HepG2 (cell line): ENCODE measurements around the gene DENND4B. TPM values are rescaled to one million over a fixed set of nuclear protein-coding genes. Genes with fewer than 3 reads are reported as not detected.

Source experiments
- ARID2 ChIP-seq: sonication (generic); formaldehyde crosslinking; IDR thresholded peaks from 2 replicates; pipeline ENCODE4 v1.8.1; 2022; ENCODE audit warnings: mild to moderate bottlenecking, missing genetic modification reagents, borderline replicate concordance
- ARNT ChIP-seq: fragments of 450-650 bp; IDR thresholded peaks from 2 replicates; pipeline ENCODE4 v1.6.1; 2017
- CBX5 ChIP-seq: sonication (generic); formaldehyde crosslinking; IDR thresholded peaks from 2 replicates; pipeline ENCODE4 v1.4.0; 2020; ENCODE audit warnings: missing genetic modification reagents, borderline replicate concordance
- DMAP1 ChIP-seq: IDR thresholded peaks from 2 replicates; pipeline ENCODE4 v1.6.1; 2016
- GATAD2A ChIP-seq: IDR thresholded peaks from 2 replicates; pipeline ENCODE4 v1.6.1; 2016
- HDAC6 ChIP-seq: fragments of 200-600 bp; sonication (generic); IDR thresholded peaks from 2 replicates; pipeline ENCODE4 v1.7.0; 2017; ENCODE audit warnings: mild to moderate bottlenecking, antibody characterized with exemption, low read length, low read depth
- IKZF4 ChIP-seq: sonication (generic); formaldehyde crosslinking; IDR thresholded peaks from 2 replicates; pipeline ENCODE4 v1.5.1; 2020; ENCODE audit warnings: borderline replicate concordance, mild to moderate bottlenecking, low read depth, missing genetic modification reagents; ENCODE audit errors: not compliant biosample characterization
- KDM5A ChIP-seq: fragments of 200-600 bp; sonication (generic); IDR thresholded peaks from 2 replicates; pipeline ENCODE4 v1.7.0; 2018; ENCODE audit warnings: antibody characterized with exemption, mild to moderate bottlenecking, low read length, borderline replicate concordance
- MIXL1 ChIP-seq: IDR thresholded peaks from 2 replicates; pipeline ENCODE4 v1.6.1; 2016
- NONO ChIP-seq, 2 experiments: fragments of 450-650 bp in 1 of 2; sonication (generic) in 1 of 2; formaldehyde crosslinking in 1 of 2; IDR thresholded peaks in 1 of 2; conservative IDR thresholded peaks in 1 of 2; 2 replicates each; pipeline versions ENCODE4 v1.6.1 to v1.8.0; 2017 to 2022; ENCODE audit warnings: mild to moderate bottlenecking in 1 of 2, missing genetic modification reagents in 1 of 2, moderate library complexity in 1 of 2
- NPAS2 ChIP-seq: sonication (generic); formaldehyde crosslinking; IDR thresholded peaks from 2 replicates; pipeline ENCODE4 v1.8.0; 2022; ENCODE audit warnings: mild to moderate bottlenecking, missing genetic modification reagents, borderline replicate concordance
- SMARCE1 ChIP-seq: fragments of 450-650 bp; IDR thresholded peaks from 2 replicates; pipeline ENCODE4 v1.6.1; 2017; ENCODE audit warnings: borderline replicate concordance
- SMYD3 ChIP-seq: sonication (generic); formaldehyde crosslinking; IDR thresholded peaks from 2 replicates; pipeline ENCODE4 v1.8.1; 2023; ENCODE audit warnings: mild to moderate bottlenecking, missing genetic modification reagents
- SOX13 ChIP-seq, 3 experiments: fragments of 450-650 bp in 1 of 3; sonication (generic) in 1 of 3; formaldehyde crosslinking in 1 of 3; IDR thresholded peaks in 2 of 3; conservative IDR thresholded peaks in 1 of 3; 2 replicates each; pipeline versions ENCODE4 v1.5.0 to v1.6.1; 2016 to 2020; ENCODE audit warnings: antibody characterized with exemption in 1 of 3, mild to moderate bottlenecking in 1 of 3, missing compliant biosample characterization in 1 of 3, missing genetic modification reagents in 1 of 3, moderate library complexity in 1 of 3
- SP4 ChIP-seq: sonication (generic); formaldehyde crosslinking; IDR thresholded peaks from 2 replicates; pipeline ENCODE4 v1.8.1; 2023; ENCODE audit warnings: mild to moderate bottlenecking, missing genetic modification reagents
- ZNF235 ChIP-seq: sonication (generic); formaldehyde crosslinking; IDR thresholded peaks from 2 replicates; pipeline ENCODE4 v1.8.1; 2023; ENCODE audit warnings: mild to moderate bottlenecking, missing genetic modification reagents, borderline replicate concordance
- ZNF264 ChIP-seq: sonication (generic); formaldehyde crosslinking; IDR thresholded peaks from 2 replicates; pipeline ENCODE4 v1.4.0; 2020; ENCODE audit warnings: missing genetic modification reagents
- ZNF441 ChIP-seq: sonication (generic); formaldehyde crosslinking; IDR thresholded peaks from 2 replicates; pipeline ENCODE4 v1.7.0; 2021; ENCODE audit warnings: missing genetic modification reagents, borderline replicate concordance
- ZNF564 ChIP-seq: sonication (generic); formaldehyde crosslinking; IDR thresholded peaks from 2 replicates; pipeline ENCODE4 v1.8.1; 2023; ENCODE audit warnings: mild to moderate bottlenecking, missing genetic modification reagents
- ZNF572 ChIP-seq: sonication (generic); formaldehyde crosslinking; IDR thresholded peaks from 2 replicates; pipeline ENCODE4 v1.5.1; 2020; ENCODE audit warnings: mild to moderate bottlenecking, missing genetic modification reagents
- polyA plus RNA-seq, 8 experiments: library from polyadenylated mRNA; depleted of rRNA in 3 of 8; stranded (reverse) in 7 of 8; unstranded in 1 of 8; fragments of >200 nt; fragmentation: Illumina TruSeq in 4 of 8; extraction: Trizol in 4 of 8; gene quantifications; 2 replicates each; pipeline versions ENCODE4 v1.2.1 to v1.2.3, GENCODE V29; 2011 to 2016; ENCODE audit warnings: low read depth in 4 of 8, missing spikeins in 1 of 8, mixed read lengths in 1 of 8; ENCODE audit not compliant: insufficient read depth in 1 of 8
- total RNA-seq, 5 experiments: library from RNA; depleted of rRNA; stranded (reverse); fragments of >200 nt; fragmentation: Illumina TruSeq; extraction: Trizol; gene quantifications; 2 replicates each; pipeline ENCODE4 v1.2.3, GENCODE V29; 2016; ENCODE audit warnings: low read depth in 1 of 5
- TF ChIP-seq, protein P1 (sequence below): sonication (generic); formaldehyde crosslinking; IDR thresholded peaks from 2 replicates; pipeline ENCODE4 v1.5.0; 2020; ENCODE audit warnings: mild to moderate bottlenecking, missing genetic modification reagents
- TF ChIP-seq, protein P2 (sequence below): sonication (generic); formaldehyde crosslinking; IDR thresholded peaks from 2 replicates; pipeline ENCODE4 v1.4.0; 2020; ENCODE audit warnings: missing genetic modification reagents
- TF ChIP-seq, protein P3 (sequence below): sonication (generic); formaldehyde crosslinking; IDR thresholded peaks from 2 replicates; pipeline ENCODE4 v1.4.0; 2020; ENCODE audit warnings: mild to moderate bottlenecking, missing genetic modification reagents
- TF ChIP-seq, protein P4 (sequence below): sonication (generic); formaldehyde crosslinking; IDR thresholded peaks from 2 replicates; pipeline ENCODE4 v1.4.0; 2020; ENCODE audit warnings: missing genetic modification reagents; ENCODE audit errors: not compliant biosample characterization

Gene DENND4B
- total and polyA plus RNA-seq, 2 of the 13 experiments (the other 11 are each of a cell fraction or from before 2014, with no cell fraction given), result 15.1 to 20.3 TPM

DNA sequence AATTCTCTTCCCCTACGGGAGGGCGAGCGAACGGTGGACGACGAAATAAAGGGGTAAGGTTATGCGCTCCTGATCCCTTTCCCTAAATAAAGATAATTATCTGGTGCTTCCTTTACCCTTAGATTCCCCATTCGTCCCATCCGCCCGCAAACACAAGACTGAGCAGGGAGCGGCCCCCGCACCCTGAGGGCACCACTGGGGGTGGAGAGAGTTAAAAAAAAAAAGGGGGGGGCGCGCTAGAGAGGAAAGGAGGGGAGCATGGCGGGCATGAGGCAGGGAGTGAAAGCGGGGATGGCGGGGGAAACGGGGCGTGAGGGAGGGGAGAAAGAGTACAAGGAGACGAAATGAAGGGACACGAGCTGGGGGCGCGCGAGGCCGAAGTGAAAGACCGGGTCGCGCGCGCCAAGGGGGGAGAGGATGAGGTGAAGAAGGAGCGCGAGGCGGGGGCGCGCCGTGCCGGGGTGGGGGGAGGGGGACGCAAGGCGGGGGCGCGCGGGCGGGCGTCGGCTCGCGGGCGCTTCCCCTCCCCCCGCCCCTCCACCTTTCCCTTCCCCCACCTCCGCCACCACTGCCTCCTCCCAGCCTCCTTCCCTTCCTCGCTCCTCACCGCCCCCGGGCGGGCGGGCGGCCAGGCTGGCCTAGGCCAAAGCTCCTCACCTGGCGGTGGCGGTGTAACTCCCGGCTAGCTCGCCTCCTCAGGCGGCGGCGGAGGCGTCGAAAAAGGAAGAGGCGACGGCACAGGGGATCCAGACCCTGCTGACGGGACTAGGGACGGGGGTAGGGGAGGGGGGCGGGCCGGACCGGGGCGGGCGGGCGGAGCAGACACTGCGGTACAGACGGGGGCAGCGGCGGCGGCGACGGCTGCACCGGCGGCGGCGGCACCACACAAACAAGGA, 24.2 kb downstream of the DENND4B start (continued):
- no peak for TF ChIP-seq SMARCE1
- no peak for TF ChIP-seq HDAC6
- TF ChIP-seq, protein P1, sequence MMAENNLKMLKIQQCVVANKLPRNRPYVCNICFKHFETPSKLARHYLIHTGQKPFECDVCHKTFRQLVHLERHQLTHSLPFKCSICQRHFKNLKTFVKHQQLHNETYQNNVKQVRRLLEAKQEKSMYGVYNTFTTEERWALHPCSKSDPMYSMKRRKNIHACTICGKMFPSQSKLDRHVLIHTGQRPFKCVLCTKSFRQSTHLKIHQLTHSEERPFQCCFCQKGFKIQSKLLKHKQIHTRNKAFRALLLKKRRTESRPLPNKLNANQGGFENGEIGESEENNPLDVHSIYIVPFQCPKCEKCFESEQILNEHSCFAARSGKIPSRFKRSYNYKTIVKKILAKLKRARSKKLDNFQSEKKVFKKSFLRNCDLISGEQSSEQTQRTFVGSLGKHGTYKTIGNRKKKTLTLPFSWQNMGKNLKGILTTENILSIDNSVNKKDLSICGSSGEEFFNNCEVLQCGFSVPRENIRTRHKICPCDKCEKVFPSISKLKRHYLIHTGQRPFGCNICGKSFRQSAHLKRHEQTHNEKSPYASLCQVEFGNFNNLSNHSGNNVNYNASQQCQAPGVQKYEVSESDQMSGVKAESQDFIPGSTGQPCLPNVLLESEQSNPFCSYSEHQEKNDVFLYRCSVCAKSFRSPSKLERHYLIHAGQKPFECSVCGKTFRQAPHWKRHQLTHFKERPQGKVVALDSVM (CRISPR knock-in tag), result 0 out of 2 replicates have a peak, but pooled peaks have one; percentile 17
- TF ChIP-seq ZNF264, result no peak
- TF ChIP-seq KDM5A, result peak; percentile 71; the same call in 1 of the 2 replicates
- no peak for TF ChIP-seq ARNT
- TF ChIP-seq DMAP1 (CRISPR knock-in tag), result 0 out of 2 replicates have a peak, but pooled peaks have one; percentile 2
- no peak for TF ChIP-seq CBX5 (CRISPR knock-in tag)
- TF ChIP-seq GATAD2A (CRISPR knock-in tag), result no peak
- no peak for TF ChIP-seq ARID2
- TF ChIP-seq, protein P2, sequence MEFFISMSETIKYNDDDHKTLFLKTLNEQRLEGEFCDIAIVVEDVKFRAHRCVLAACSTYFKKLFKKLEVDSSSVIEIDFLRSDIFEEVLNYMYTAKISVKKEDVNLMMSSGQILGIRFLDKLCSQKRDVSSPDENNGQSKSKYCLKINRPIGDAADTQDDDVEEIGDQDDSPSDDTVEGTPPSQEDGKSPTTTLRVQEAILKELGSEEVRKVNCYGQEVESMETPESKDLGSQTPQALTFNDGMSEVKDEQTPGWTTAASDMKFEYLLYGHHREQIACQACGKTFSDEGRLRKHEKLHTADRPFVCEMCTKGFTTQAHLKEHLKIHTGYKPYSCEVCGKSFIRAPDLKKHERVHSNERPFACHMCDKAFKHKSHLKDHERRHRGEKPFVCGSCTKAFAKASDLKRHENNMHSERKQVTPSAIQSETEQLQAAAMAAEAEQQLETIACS (CRISPR knock-in tag), result peak; percentile 65
- TF ChIP-seq ZNF564 (CRISPR knock-in tag), result no peak
- TF ChIP-seq NPAS2 (CRISPR knock-in tag), result no peak
- TF ChIP-seq SMYD3 (CRISPR knock-in tag), result no peak
- TF ChIP-seq, protein P3, sequence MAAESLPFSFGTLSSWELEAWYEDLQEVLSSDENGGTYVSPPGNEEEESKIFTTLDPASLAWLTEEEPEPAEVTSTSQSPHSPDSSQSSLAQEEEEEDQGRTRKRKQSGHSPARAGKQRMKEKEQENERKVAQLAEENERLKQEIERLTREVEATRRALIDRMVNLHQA (CRISPR knock-in tag), result no peak
- no peak for TF ChIP-seq NONO (IDR thresholded peaks at IDR 0.05)
- TF ChIP-seq NONO (CRISPR knock-in tag; conservative IDR thresholded peaks at IDR 0.05), result 0 out of 2 replicates have a peak, but pooled peaks have one; percentile 24
- no peak for TF ChIP-seq IKZF4 (CRISPR knock-in tag)
- no peak for TF ChIP-seq SP4 (CRISPR knock-in tag)
- TF ChIP-seq ZNF572 (CRISPR knock-in tag), result no peak
- TF ChIP-seq MIXL1 (CRISPR knock-in tag), result no peak
- TF ChIP-seq ZNF235 (CRISPR knock-in tag), result no peak
- TF ChIP-seq, protein P4, sequence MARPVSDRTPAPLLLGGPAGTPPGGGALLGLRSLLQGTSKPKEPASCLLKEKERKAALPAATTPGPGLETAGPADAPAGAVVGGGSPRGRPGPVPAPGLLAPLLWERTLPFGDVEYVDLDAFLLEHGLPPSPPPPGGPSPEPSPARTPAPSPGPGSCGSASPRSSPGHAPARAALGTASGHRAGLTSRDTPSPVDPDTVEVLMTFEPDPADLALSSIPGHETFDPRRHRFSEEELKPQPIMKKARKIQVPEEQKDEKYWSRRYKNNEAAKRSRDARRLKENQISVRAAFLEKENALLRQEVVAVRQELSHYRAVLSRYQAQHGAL (CRISPR knock-in tag), result no peak
- 0 out of 2 replicates have a peak, but pooled peaks have one; percentile 6 for TF ChIP-seq ZNF441 (CRISPR knock-in tag)
- TF ChIP-seq SOX13 (IDR thresholded peaks at IDR 0.05), result no peak
- no peak for TF ChIP-seq SOX13 (CRISPR knock-in tag; conservative IDR thresholded peaks at IDR 0.05 in 1 of 2, IDR thresholded peaks at IDR 0.05 in 1 of 2)
